Esophagus muscularis mucosa (tissue), 4 donors: ENCODE measurements around the gene LANCL2. TPM values are rescaled to one million over a fixed set of nuclear protein-coding genes. Genes with fewer than 3 reads are reported as not detected.

Experiments
- DNase-seq: peaks from one replicate; pipeline ENCODE4 v3.0.0-alpha.2; 2017; ENCODE audit errors: extremely low spot score
- H3K27ac ChIP-seq, 4 donors: fragments of 200-600 bp; sonication (generic); replicated peaks in 1 of 4; 1 replicate in 3 of 4; 2 replicates in 1 of 4; pipeline ENCODE4 v1.5.1; 2016 to 2019; ENCODE audit warnings: mild to moderate bottlenecking in 1 of 4
- H3K27me3 ChIP-seq, 4 donors: fragments of 200-600 bp; sonication (generic); one replicate each; pipeline versions ENCODE4 v1.5.1 to v1.6.0; 2016 to 2019
- H3K36me3 ChIP-seq, 4 donors: fragments of 200-600 bp; sonication (generic); one replicate each; pipeline ENCODE4 v1.5.1; 2016 to 2019
- H3K4me1 ChIP-seq, 4 donors: fragments of 200-600 bp; sonication (generic); one replicate each; pipeline ENCODE4 v1.5.1; 2016 to 2019
- H3K4me3 ChIP-seq, 4 donors: fragments of 200-600 bp; sonication (generic); 1 replicate in 2 of 4; 2 replicates in 2 of 4; pipeline ENCODE4 v1.5.1; 2016 to 2019; ENCODE audit warnings: mild to moderate bottlenecking in 4 of 4, moderate library complexity in 1 of 4
- H3K9me3 ChIP-seq, 4 donors: fragments of 200-600 bp; sonication (generic); 1 replicate in 3 of 4; 2 replicates in 1 of 4; pipeline ENCODE4 v1.5.1; 2016 to 2019
- CTCF ChIP-seq, 3 experiments: fragments of 200-600 bp in 2 of 3; fragments of 450-650 bp in 1 of 3; sonication (generic) in 2 of 3; IDR thresholded peaks; one replicate each; pipeline ENCODE4 v1.5.1; 2017 to 2019; ENCODE audit warnings: antibody characterized with exemption in 3 of 3, mild to moderate bottlenecking in 2 of 3, moderate library complexity in 1 of 3
- EP300 ChIP-seq: sonication (generic); formaldehyde crosslinking; IDR thresholded peaks from one replicate; pipeline ENCODE4 v1.6.1; 2017; ENCODE audit warnings: antibody characterized with exemption
- POLR2A ChIP-seq: fragments of 450-650 bp; IDR thresholded peaks from one replicate; pipeline ENCODE4 v1.6.1; 2017; ENCODE audit warnings: antibody characterized with exemption, moderate library complexity, mild to moderate bottlenecking, low read depth
- POLR2AphosphoS5 ChIP-seq, 2 donors: sonication (generic); formaldehyde crosslinking; IDR thresholded peaks; one replicate each; pipeline ENCODE4 v1.6.1; 2017; ENCODE audit warnings: antibody characterized with exemption in 2 of 2
- WGBS: methylation state at CpG from one replicate; pipeline ENCODE4 v1.1.5; 2018; 5-methylcytosine and 5-hydroxymethylcytosine counted together
- intact Hi-C: fragments of 100-400 bp; cut with DNase I; formaldehyde crosslinking; loops from one replicate; pipeline ENCODE4 v1.15.1; 2023
- total RNA-seq, 4 donors: library from RNA; depleted of rRNA; stranded (reverse); fragments of >200 nt; gene quantifications; one replicate each; pipeline versions ENCODE4 v1.1.0 to v1.2.1, GENCODE V29; 2016

LANCL2 gene
- total RNA-seq, 4 donors from 2014 or later, result 10.0 to 11.8 (median 10.7) TPM

GRCh38 chr7:55409482-55410225 is 44.5 kb downstream of the LANCL2 start:
- DNase-seq, result no peak
- intact Hi-C loops, result no loop called here
- TF ChIP-seq CTCF (IDR thresholded peaks at IDR 0.05) (no peak), POLR2A (no peak), EP300 (no peak), POLR2AphosphoS5 (IDR thresholded peaks at IDR 0.05) (no peak)
- no peak overlapping the region for H3K4me3 ChIP-seq
- H3K4me1 ChIP-seq, result no peaks in the 10 kb centered on the region
- H3K27ac ChIP-seq, result no peak overlapping the region
- WGBS, result 83% methylated on average over 3 of the region's 3 CpGs
- H3K36me3 ChIP-seq, result peaks cover 0 to 56% (median 27%) of the 10 kb centered on the region in 4 donors
- no peaks in the 10 kb centered on the region for H3K9me3 ChIP-seq
- H3K27me3 ChIP-seq, result no peaks in the 10 kb centered on the region

GRCh38 chr7:55410667-55411239 is 45.6 kb downstream of the LANCL2 start:
- Histone ChIP-seq H3K9me3 (no peaks in the 10 kb centered on the region), H3K4me3 (no peak overlapping the region), H3K4me1 (no peaks in the 10 kb centered on the region), H3K27ac (no peak overlapping the region), H3K36me3 (peaks cover 0 to 45% (median 22%) of the 10 kb centered on the region in 4 donors), H3K27me3 (no peaks in the 10 kb centered on the region)
- intact Hi-C loops, result no loop called here
- no peak for TF ChIP-seq POLR2A
- TF ChIP-seq CTCF (IDR thresholded peaks at IDR 0.05), result no peak
- TF ChIP-seq EP300, result no peak
- no peak for TF ChIP-seq POLR2AphosphoS5 (IDR thresholded peaks at IDR 0.05)
- no peak for DNase-seq
- WGBS, result 69% methylated on average over 4 of the region's 4 CpGs

- H3K27me3 ChIP-seq, result no peaks in the 10 kb centered on the region
- no peak for TF ChIP-seq POLR2AphosphoS5 (IDR thresholded peaks at IDR 0.05)
- TF ChIP-seq EP300, result no peak
- no peak for TF ChIP-seq CTCF (IDR thresholded peaks at IDR 0.05)
- TF ChIP-seq POLR2A, result no peak
- intact Hi-C loops, result no loop called here
- H3K4me1 ChIP-seq, result no peaks in the 10 kb centered on the region
- 87% methylated on average over 12 of the region's 12 CpGs for WGBS
- H3K9me3 ChIP-seq, result no peaks in the 10 kb centered on the region
- no peak for DNase-seq
- no peak overlapping the region for H3K27ac ChIP-seq
- no peak overlapping the region for H3K4me3 ChIP-seq
- peaks cover 0 to 36% (median 14%) of the 10 kb centered on the region in 4 donors for H3K36me3 ChIP-seq
Observed at GRCh38 chr7:55411844-55412243, 46.7 kb downstream of the LANCL2 start.

GRCh38 chr7:55413442-55413841 is 48.3 kb downstream of the LANCL2 start:
- TF ChIP-seq CTCF (IDR thresholded peaks at IDR 0.05) (no peak), EP300 (no peak), POLR2A (no peak)
- H3K27ac ChIP-seq, result no peak overlapping the region
- H3K9me3 ChIP-seq, result no peaks in the 10 kb centered on the region
- H3K36me3 ChIP-seq, result peaks cover 0 to 30% (median 10%) of the 10 kb centered on the region in 4 donors
- H3K4me3 ChIP-seq, result no peak overlapping the region
- WGBS, result 83% methylated on average over 3 of the region's 3 CpGs
- no peaks in the 10 kb centered on the region for H3K4me1 ChIP-seq
- no peaks in the 10 kb centered on the region for H3K27me3 ChIP-seq
- intact Hi-C loops, result no loop called here
- DNase-seq, result no peak
